Ectodermal cell (in vitro differentiated cells): ENCODE data around the gene TOR2A.

Experiments used
- H3K27ac ChIP-seq: 2 replicates; pipeline ENCODE4 v1.7.0; 2013; ENCODE audit warnings: mild to moderate bottlenecking, low read depth, low read length; ENCODE audit not compliant: insufficient read depth, poor library complexity, severe bottlenecking
- H3K27me3 ChIP-seq: 2 replicates; pipeline ENCODE4 v1.7.0; 2013; ENCODE audit warnings: mild to moderate bottlenecking, low read length; ENCODE audit not compliant: insufficient read depth, control insufficient read depth, poor library complexity, severe bottlenecking
- H3K36me3 ChIP-seq: one replicate; pipeline ENCODE4 v1.7.0; 2013; ENCODE audit warnings: low read length; ENCODE audit not compliant: control insufficient read depth, insufficient read depth
- H3K4me1 ChIP-seq: one replicate; pipeline ENCODE4 v1.7.0; 2013; ENCODE audit warnings: low read length; ENCODE audit not compliant: control insufficient read depth, insufficient read depth
- H3K4me3 ChIP-seq: 2 replicates; pipeline ENCODE4 v1.7.0; 2013; ENCODE audit warnings: low read depth, low read length, control low read depth; ENCODE audit not compliant: insufficient read depth
- H3K9me3 ChIP-seq: 2 replicates; pipeline ENCODE4 v1.7.0; 2013; ENCODE audit warnings: mild to moderate bottlenecking, low read length, moderate library complexity; ENCODE audit not compliant: control insufficient read depth
- WGBS, 2 experiments: methylation state at CpG; one replicate each; pipeline ENCODE4 v1.1.7; 2013; ENCODE audit warnings: missing lambda C conversion rate in 2 of 2; 5-methylcytosine and 5-hydroxymethylcytosine counted together

Gene TOR2A

DNA sequence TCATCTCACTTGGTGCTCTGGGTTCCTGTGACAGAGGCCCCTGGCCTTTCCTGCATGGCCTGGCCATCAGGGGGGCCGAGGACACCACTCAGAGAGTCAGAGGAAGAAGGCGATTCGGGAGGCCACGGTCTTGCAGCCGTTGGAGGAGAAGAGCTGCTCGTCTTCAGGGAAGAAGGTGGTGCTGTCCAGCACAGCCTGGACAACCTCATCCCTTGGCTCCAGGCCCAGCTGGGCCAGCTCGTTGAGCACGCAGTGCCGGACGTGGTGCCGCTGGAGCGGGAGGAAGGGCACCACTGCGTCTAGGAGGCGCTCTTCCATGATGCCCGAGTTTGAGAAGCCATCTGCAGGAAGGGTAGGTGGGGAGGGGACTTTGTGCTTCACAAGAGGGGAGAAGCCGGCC lies 3.2 kb downstream of the TOR2A start:
- no peaks in the 10 kb centered on the region for H3K27me3 ChIP-seq
- H3K4me3 ChIP-seq = no peak overlapping the region
- H3K36me3 ChIP-seq = no peaks in the 10 kb centered on the region
- H3K9me3 ChIP-seq = no peaks in the 10 kb centered on the region
- peaks cover 4% of the 10 kb centered on the region for H3K4me1 ChIP-seq
- no peak overlapping the region for H3K27ac ChIP-seq
- WGBS, 2 experiments = 91 to 93% methylated on average over 16 of the region's 16 CpGs

DNA sequence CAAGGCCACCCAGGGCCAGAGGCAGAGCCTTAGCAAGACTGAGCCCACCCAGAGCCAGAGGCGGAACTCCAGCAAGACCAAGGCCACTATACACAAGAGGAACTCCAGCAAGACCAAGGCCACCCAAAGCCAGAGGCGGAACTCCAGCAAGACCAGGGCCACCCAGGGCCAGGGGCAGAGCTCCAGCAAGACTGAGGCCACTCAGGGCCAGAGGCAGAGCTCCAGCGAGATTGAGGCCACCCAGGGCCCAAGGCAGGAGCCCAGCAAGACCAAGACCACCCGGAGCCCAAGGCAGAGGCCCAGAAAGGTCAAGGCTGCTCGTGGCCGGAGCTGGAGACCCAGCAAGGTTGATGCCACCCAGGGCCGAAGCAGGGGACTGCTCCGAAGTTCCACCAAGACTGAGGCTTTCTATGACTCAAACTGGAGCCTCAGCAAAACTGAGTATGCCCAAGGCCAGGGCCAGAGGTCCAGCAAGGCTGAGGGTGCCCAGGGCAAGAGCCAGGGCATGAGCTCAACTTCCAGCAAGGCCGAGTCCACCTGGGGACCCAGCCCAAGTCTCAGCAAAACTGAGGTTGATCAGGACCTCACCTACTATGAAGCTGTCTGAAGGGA lies 4.2 kb downstream of the TOR2A start:
- no peak overlapping the region for H3K27ac ChIP-seq
- H3K4me1 ChIP-seq = peaks cover 4% of the 10 kb centered on the region
- 88 to 93% methylated on average over 9 of the region's 9 CpGs for WGBS, 2 experiments
- no peaks in the 10 kb centered on the region for H3K9me3 ChIP-seq
- H3K4me3 ChIP-seq = no peak overlapping the region
- no peaks in the 10 kb centered on the region for H3K27me3 ChIP-seq
- no peaks in the 10 kb centered on the region for H3K36me3 ChIP-seq

DNA sequence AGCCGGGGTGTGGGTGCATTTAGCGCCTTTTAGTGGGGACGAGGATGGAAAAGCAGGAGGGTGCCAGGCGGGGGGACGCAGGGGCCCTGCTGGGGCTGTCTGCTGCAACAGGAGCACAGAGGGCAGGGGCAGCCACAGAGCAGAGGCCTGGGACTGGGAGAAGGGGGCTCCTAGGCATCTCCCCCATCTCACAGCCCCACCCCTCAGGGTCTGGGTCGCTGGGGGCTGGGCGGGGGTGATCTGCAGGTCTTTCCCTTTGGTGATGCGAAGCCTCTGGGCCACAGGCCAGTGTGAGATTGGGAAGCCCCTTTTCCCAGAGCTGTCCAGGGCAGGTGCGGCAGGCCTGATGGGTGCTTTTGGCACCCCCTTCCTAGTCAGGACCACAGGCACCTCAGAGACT lies 4.8 kb downstream of the TOR2A start:
- H3K9me3 ChIP-seq = no peaks in the 10 kb centered on the region
- peaks cover 4% of the 10 kb centered on the region for H3K4me1 ChIP-seq
- no peak overlapping the region for H3K27ac ChIP-seq
- H3K27me3 ChIP-seq = no peaks in the 10 kb centered on the region
- H3K36me3 ChIP-seq = no peaks in the 10 kb centered on the region
- H3K4me3 ChIP-seq = no peak overlapping the region
- WGBS, 2 experiments = 88 to 91% methylated on average over 9 of the region's 9 CpGs

DNA sequence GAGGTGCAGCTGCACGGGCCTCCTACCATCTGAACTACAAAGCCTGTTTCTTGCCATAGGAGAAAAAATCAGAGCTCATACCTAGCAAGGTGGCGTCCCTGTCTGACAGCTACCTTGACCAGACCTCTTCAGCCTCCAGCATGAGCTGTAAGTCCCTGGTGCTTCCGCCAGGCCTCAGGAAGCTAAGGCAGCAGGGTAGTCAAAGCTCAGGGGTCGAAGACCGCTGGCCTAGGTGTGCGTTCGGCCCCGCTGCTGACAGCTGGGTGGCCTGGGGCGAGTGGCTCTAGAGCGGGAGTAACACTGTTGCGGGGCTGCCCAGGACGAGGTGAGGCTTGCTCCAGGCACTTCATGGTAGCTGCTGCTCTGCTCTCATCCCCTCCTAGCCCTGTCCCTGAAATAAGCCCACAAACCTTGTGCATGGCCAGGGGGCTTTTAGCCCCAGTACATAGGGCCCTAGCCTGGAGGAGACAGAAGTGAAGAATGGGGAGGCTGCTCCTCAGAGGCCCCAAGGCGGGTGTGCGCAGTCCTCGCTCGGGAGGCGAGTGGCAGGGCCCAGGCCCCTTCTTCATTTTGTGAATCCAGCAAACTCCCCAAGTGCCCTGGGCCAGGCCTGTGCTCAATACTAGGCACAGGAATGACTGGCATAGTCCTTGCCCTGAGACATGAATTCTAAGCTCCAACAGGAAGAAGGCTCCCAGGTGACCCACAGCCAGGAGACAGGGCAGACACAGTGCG lies 5.4 kb downstream of the TOR2A start:
- no peak overlapping the region for H3K27ac ChIP-seq
- WGBS, 2 experiments = 90 to 91% methylated on average over 18 of the region's 18 CpGs
- peaks cover 4% of the 10 kb centered on the region for H3K4me1 ChIP-seq
- no peak overlapping the region for H3K4me3 ChIP-seq
- no peaks in the 10 kb centered on the region for H3K36me3 ChIP-seq
- no peaks in the 10 kb centered on the region for H3K9me3 ChIP-seq
- H3K27me3 ChIP-seq = no peaks in the 10 kb centered on the region

DNA sequence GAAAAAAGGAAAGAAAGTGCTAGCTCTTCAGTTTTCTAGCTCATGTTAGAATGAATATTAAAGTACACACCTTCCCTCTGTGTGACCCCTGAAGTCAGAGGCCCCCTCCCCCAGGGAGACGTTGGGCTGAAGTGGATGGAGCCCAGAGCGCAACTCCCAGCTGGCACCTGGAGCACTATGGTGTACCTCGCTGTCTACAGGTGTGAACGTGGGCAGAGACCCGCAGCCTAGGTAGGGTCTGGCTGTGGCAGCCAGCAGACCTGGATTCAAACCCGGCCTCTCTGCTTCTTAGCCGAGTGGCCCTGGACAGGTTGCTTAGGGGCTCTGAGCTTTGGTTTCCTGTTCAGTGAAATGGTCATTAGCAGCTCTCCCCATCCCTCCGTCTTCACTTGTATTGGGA lies 6.3 kb downstream of the TOR2A start:
- Histone ChIP-seq H3K27ac (no peak overlapping the region), H3K4me3 (no peak overlapping the region), H3K9me3 (no peaks in the 10 kb centered on the region), H3K27me3 (no peaks in the 10 kb centered on the region), H3K36me3 (no peaks in the 10 kb centered on the region), H3K4me1 (peaks cover 7% of the 10 kb centered on the region)
- WGBS, 2 experiments = 92% methylated on average over 7 to 8 of the region's 8 CpGs

DNA sequence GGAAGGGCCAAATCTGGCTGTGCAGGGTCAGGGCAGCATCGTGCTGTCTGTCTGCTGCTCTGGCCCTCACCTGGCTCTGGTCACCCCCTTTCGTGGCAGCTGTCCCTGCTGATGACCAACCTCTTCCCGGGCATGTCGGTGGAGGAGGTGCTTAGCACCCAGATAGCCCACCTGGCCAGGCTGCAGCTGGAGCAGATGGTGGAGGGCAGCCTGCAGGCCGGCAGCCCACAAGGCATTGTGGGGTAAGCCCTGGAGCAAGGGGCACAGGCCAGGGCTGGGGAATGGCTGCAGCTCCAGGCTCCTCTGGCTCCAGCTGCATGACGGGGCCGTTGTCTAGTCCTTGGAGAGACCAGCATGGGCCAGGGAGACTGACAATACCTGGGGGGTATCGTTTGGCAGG lies 8.2 kb downstream of the TOR2A start:
- no peak overlapping the region for H3K27ac ChIP-seq
- no peaks in the 10 kb centered on the region for H3K36me3 ChIP-seq
- H3K4me3 ChIP-seq = no peak overlapping the region
- WGBS, 2 experiments = 86% methylated on average over 8 of the region's 8 CpGs
- H3K27me3 ChIP-seq = no peaks in the 10 kb centered on the region
- H3K9me3 ChIP-seq = no peaks in the 10 kb centered on the region
- peaks cover 7% of the 10 kb centered on the region for H3K4me1 ChIP-seq

DNA sequence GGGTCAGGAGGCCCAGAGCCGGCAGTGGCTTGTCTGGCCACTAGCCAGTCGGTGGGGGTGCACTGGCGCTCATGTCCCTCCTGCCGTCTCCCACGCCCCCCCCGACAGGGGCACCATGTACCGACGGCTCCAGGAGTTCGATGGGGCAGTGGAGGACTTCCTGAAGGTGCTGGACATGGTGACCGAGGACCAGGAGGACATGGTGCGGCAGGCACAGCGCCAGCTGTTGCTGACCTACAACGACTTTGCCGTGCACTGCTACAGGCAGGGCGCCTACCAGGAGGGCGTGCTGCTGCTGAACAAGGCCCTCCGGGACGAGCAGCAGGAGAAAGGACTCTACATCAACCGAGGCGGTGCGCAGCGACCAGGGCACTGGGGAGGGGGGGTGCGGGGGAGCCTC lies 11.1 kb downstream of the TOR2A start:
- Histone ChIP-seq H3K4me1 (peaks cover 7% of the 10 kb centered on the region), H3K36me3 (no peaks in the 10 kb centered on the region), H3K27ac (no peak overlapping the region), H3K27me3 (no peaks in the 10 kb centered on the region), H3K9me3 (no peaks in the 10 kb centered on the region), H3K4me3 (no peak overlapping the region)
- WGBS, 2 experiments = 84 to 85% methylated on average over 23 of the region's 23 CpGs

DNA sequence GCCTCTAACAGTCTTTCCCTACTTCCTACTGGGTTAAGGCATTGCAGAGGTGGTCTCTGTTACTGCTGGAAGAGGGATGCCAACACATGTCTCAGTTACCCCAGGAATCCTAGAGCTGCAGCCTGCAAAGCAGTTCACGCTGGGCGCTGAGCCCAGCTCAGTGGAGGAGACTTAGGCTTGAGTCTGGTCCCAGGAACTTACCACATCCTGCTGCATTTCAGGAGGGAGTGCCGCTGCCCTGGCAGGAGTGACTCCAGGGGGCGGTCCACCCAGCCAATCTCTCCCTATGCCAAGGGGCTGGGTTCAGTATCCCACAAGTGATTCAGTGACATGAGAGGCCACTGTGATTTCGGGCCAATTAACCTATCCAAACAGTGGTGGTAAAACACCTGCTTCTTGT lies 11.7 kb downstream of the TOR2A start:
- H3K9me3 ChIP-seq = no peaks in the 10 kb centered on the region
- peaks cover 7% of the 10 kb centered on the region for H3K4me1 ChIP-seq
- H3K36me3 ChIP-seq = no peaks in the 10 kb centered on the region
- 90 to 95% methylated on average over 5 of the region's 5 CpGs for WGBS, 2 experiments
- no peaks in the 10 kb centered on the region for H3K27me3 ChIP-seq
- H3K4me3 ChIP-seq = no peak overlapping the region
- no peak overlapping the region for H3K27ac ChIP-seq

DNA sequence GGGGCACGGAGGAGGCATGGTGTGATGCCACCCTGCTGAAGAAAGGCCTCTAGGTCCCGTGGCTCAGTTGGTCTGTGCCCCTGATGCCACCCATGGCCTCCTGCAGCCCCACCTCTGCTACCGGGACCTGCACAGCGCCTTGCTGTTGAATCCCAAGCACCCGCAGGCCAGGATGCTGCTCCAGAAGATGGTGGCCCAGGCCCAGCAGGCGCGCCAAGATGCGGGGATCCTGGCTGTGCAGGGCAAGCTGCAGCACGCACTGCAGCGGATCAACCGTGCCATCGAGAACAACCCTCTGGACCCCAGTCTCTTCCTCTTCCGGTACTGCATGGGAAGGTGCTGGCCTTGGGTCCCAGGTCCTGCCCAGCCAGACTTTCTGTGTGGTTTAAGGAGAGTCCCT lies 12.1 kb downstream of the TOR2A start:
- no peaks in the 10 kb centered on the region for H3K9me3 ChIP-seq
- H3K36me3 ChIP-seq = no peaks in the 10 kb centered on the region
- WGBS, 2 experiments = 93 to 97% methylated on average over 13 of the region's 13 CpGs
- H3K27me3 ChIP-seq = no peaks in the 10 kb centered on the region
- no peak overlapping the region for H3K27ac ChIP-seq
- peaks cover 7% of the 10 kb centered on the region for H3K4me1 ChIP-seq
- no peak overlapping the region for H3K4me3 ChIP-seq

DNA sequence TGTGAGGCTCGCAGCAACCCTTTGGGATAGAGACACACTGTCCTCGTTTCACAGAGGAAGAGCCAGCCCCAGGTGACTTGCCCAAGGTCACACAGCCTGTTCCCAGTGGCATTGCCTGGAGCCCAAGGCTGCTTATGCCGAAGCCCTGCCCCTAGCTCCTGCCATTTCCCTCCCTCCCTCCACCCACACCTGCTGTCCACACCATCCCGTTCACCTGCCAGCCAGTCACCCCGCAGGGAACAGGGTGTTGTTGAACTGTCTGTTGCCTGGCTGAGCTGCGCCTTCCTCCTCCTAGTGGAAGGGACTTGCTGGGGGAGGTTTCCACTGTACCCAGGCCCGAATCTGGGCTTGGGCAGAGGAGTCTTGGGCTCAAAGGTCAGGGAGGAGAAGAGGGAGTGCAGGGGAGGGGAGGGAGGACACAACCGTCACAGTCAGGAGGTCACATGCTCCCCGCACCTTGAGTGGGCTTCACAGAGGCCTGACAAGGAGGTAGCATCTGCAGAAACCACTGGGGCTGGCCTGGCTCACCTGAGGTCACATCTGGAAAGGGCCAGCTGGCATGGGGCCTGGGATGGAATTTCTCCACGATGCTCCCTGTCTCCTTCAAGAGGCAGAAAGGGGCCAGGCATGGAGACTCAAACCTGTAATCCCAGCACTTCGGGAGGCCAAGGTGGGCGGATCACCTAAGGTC lies 12.9 kb downstream of the TOR2A start:
- 84 to 85% methylated on average over 12 of the region's 12 CpGs for WGBS, 2 experiments
- H3K4me1 ChIP-seq = peaks cover 7% of the 10 kb centered on the region
- H3K36me3 ChIP-seq = no peaks in the 10 kb centered on the region
- H3K27me3 ChIP-seq = no peaks in the 10 kb centered on the region
- no peaks in the 10 kb centered on the region for H3K9me3 ChIP-seq
- H3K27ac ChIP-seq = no peak overlapping the region
- no peak overlapping the region for H3K4me3 ChIP-seq
